GM12878 (cell line): ENCODE data around the gene ZNF548. TPM values are rescaled to one million over a fixed set of nuclear protein-coding genes. Genes with fewer than 3 reads are reported as not detected.

Source experiments
- ASH2L ChIP-seq: fragments of 300-600, 200-600 bp; sonication (generic); IDR thresholded peaks from 2 replicates; pipeline ENCODE4 v1.6.1; 2017; ENCODE audit warnings: low read depth, mild to moderate bottlenecking, borderline replicate concordance
- ATF2 ChIP-seq: IDR thresholded peaks from 2 replicates; pipeline ENCODE4 v1.6.1; 2012; ENCODE audit warnings: low read length, inconsistent platforms
- ATF7 ChIP-seq: fragments of 450-650 bp; IDR thresholded peaks from 2 replicates; pipeline ENCODE4 v1.6.1; 2016; ENCODE audit warnings: low read depth, mild to moderate bottlenecking
- EED ChIP-seq: sonication (generic); IDR thresholded peaks from 2 replicates; pipeline ENCODE4 v1.6.1; 2016; ENCODE audit warnings: antibody characterized with exemption, low read depth
- IRF4 ChIP-seq: IDR thresholded peaks from 2 replicates; pipeline ENCODE4 v1.6.1; 2011; ENCODE audit warnings: low read depth, low read length
- MEF2B ChIP-seq: fragments of 450-650 bp; IDR thresholded peaks from 2 replicates; pipeline ENCODE4 v1.6.1; 2018; ENCODE audit warnings: mild to moderate bottlenecking, moderate library complexity; ENCODE audit not compliant: partially characterized antibody, poor library complexity, severe bottlenecking
- NFIC ChIP-seq: IDR thresholded peaks from 2 replicates; pipeline ENCODE4 v1.6.1; 2012; ENCODE audit warnings: low read depth, mild to moderate bottlenecking, inconsistent platforms, low read length, moderate library complexity
- NR2C2 ChIP-seq: IDR thresholded peaks from 2 replicates; pipeline ENCODE4 v1.6.1; 2011; ENCODE audit warnings: borderline replicate concordance, low read depth; ENCODE audit not compliant: control insufficient read depth, insufficient read length
- NRF1 ChIP-seq: conservative IDR thresholded peaks from 2 replicates; pipeline ENCODE4 v1.6.1; 2011; ENCODE audit warnings: mild to moderate bottlenecking, low read depth, low read length, improper control_type of control experiment
- SMAD1 ChIP-seq: fragments of 450-650 bp; IDR thresholded peaks from 2 replicates; pipeline ENCODE4 v1.6.1; 2018; ENCODE audit warnings: mild to moderate bottlenecking, low read depth; ENCODE audit not compliant: partially characterized antibody
- SMARCA5 ChIP-seq: fragments of 450-650 bp; IDR thresholded peaks from 2 replicates; pipeline ENCODE4 v1.6.1; 2017; ENCODE audit warnings: mild to moderate bottlenecking
- STAT1 ChIP-seq: fragments of 450-650 bp; conservative IDR thresholded peaks from 2 replicates; pipeline ENCODE4 v1.6.1; 2014; ENCODE audit warnings: antibody characterized with exemption, mild to moderate bottlenecking
- TAF1 ChIP-seq: IDR thresholded peaks from 2 replicates; pipeline ENCODE4 v1.6.1; 2011; ENCODE audit warnings: mild to moderate bottlenecking, low read depth, low read length, borderline replicate concordance
- ZBTB33 ChIP-seq: fragments of 450-650 bp; IDR thresholded peaks from 2 replicates; pipeline ENCODE4 v1.6.1; 2017; ENCODE audit warnings: mild to moderate bottlenecking
- ZNF687 ChIP-seq: fragments of 450-650 bp; IDR thresholded peaks from 2 replicates; pipeline ENCODE4 v1.6.1; 2017; ENCODE audit warnings: mild to moderate bottlenecking, moderate library complexity
- polyA plus RNA-seq, 11 experiments: library from polyadenylated mRNA; depleted of rRNA in 4 of 11; unstranded in 6 of 11; stranded (reverse) in 5 of 11; fragments of >200 nt; fragmentation: Nextera tagmentation in 4 of 11; fragmentation: Illumina TruSeq in 1 of 11; extraction: Ambion mirVana in 4 of 11; extraction: Trizol in 1 of 11; gene quantifications; 1 replicate in 1 of 11; 2 replicates in 10 of 11; pipeline versions ENCODE4 v1.2.1 to v1.2.3, GENCODE V29; 2011 to 2016; ENCODE audit warnings: inconsistent platforms in 2 of 11, missing spikeins in 2 of 11, low read depth in 1 of 11
- total RNA-seq, 4 experiments: library from RNA; depleted of rRNA in 3 of 4; stranded (reverse); fragments of >200 nt in 3 of 4; fragmentation: Illumina TruSeq in 1 of 4; extraction: Trizol in 1 of 4; gene quantifications; 2 replicates each; pipeline versions ENCODE4 v1.2.1 to v1.2.3, GENCODE V29; 2013 to 2021
- TF ChIP-seq, protein P1 (sequence below): fragments of 150-350 bp; IDR thresholded peaks from 2 replicates; pipeline ENCODE4 v1.6.1; 2016; ENCODE audit warnings: low read depth, low read length
- TF ChIP-seq, protein P2 (sequence below): fragments of 450-650 bp; IDR thresholded peaks from 2 replicates; pipeline ENCODE4 v1.6.1; 2016; ENCODE audit warnings: mild to moderate bottlenecking

The ZNF548 gene
- total and polyA plus RNA-seq, 10 of the 15 experiments (the other 5 are each of a cell fraction or from before 2014, with no cell fraction given): 3.9 to 44.8 (median 16.5) TPM

DNA sequence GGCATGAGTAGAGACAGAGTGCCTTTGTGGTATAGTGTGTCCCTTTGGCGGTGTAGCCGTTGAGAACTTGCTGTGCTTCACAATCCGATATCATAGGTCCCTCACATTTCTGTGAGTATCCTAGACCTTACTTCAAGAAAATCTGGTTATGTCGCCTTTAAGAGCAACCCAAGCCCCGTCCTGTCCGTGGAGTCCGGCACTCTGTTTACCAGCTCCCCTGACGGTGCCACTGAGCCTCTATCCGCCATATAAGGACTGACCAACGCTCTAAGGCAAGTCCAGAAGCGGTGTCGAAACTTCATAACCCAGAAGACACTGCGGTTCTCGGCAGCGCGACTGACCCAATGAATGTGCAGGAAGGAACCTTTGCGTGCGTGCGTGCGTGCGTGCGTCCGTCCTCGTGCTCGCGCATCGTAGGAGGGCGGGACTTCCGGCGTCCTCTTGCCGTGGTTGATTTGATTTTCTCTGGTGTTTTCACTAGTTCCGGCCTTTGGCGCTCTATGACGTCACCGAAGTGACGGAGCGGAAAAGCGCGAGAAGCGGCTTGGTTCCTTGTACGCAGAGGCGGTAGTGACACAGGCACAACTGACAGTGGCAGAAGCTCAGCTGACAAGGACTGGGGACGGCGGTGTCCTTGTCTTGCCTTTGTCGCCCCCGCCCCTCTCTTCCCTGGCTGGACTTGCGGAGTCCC lies 26.5 kb upstream of the ZNF548 start, which contains the start of the genes TRAPPC2B and ZNF547 (continued):
- TF ChIP-seq, protein P1, sequence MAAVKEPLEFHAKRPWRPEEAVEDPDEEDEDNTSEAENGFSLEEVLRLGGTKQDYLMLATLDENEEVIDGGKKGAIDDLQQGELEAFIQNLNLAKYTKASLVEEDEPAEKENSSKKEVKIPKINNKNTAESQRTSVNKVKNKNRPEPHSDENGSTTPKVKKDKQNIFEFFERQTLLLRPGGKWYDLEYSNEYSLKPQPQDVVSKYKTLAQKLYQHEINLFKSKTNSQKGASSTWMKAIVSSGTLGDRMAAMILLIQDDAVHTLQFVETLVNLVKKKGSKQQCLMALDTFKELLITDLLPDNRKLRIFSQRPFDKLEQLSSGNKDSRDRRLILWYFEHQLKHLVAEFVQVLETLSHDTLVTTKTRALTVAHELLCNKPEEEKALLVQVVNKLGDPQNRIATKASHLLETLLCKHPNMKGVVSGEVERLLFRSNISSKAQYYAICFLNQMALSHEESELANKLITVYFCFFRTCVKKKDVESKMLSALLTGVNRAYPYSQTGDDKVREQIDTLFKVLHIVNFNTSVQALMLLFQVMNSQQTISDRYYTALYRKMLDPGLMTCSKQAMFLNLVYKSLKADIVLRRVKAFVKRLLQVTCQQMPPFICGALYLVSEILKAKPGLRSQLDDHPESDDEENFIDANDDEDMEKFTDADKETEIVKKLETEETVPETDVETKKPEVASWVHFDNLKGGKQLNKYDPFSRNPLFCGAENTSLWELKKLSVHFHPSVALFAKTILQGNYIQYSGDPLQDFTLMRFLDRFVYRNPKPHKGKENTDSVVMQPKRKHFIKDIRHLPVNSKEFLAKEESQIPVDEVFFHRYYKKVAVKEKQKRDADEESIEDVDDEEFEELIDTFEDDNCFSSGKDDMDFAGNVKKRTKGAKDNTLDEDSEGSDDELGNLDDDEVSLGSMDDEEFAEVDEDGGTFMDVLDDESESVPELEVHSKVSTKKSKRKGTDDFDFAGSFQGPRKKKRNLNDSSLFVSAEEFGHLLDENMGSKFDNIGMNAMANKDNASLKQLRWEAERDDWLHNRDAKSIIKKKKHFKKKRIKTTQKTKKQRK: no peak
- TF ChIP-seq STAT1: 0 out of 2 replicates have a peak, but pooled peaks have one; percentile 68
- TF ChIP-seq NR2C2: no peak
- TF ChIP-seq MEF2B: no peak
- no peak for TF ChIP-seq SMARCA5
- no peak for TF ChIP-seq ASH2L
- TF ChIP-seq ZNF687: no peak
- TF ChIP-seq EED: no peak
- peak; percentile 100 for TF ChIP-seq ATF7
- TF ChIP-seq NFIC: no peak; the same call in 1 of the 2 replicates
- TF ChIP-seq IRF4: peak; percentile 33; the same call in 1 of the 2 replicates
- peak; percentile 67; the same call in 1 of the 2 replicates for TF ChIP-seq ZBTB33
- TF ChIP-seq, protein P2, sequence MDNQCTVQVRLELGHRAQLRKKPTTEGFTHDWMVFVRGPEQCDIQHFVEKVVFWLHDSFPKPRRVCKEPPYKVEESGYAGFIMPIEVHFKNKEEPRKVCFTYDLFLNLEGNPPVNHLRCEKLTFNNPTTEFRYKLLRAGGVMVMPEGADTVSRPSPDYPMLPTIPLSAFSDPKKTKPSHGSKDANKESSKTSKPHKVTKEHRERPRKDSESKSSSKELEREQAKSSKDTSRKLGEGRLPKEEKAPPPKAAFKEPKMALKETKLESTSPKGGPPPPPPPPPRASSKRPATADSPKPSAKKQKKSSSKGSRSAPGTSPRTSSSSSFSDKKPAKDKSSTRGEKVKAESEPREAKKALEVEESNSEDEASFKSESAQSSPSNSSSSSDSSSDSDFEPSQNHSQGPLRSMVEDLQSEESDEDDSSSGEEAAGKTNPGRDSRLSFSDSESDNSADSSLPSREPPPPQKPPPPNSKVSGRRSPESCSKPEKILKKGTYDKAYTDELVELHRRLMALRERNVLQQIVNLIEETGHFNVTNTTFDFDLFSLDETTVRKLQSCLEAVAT: peak; percentile 97
- TF ChIP-seq NRF1: 0 out of 2 replicates have a peak, but pooled peaks have one; percentile 27
- peak; percentile 56; the same call in 1 of the 2 replicates for TF ChIP-seq TAF1
- TF ChIP-seq SMAD1: no peak
- TF ChIP-seq ATF2: peak; percentile 80; the same call in 1 of the 2 replicates
